ENCODE measurements around the gene ZNF142. TPM values are rescaled to one million over a fixed set of nuclear protein-coding genes. Genes with fewer than 3 reads are reported as not detected.

The ZNF142 gene
- total and polyA plus RNA-seq, 2 of the 8 experiments (the other 6 are each of a cell fraction or from before 2014, with no cell fraction given), result 9.4 to 32.5 TPM

- TF ChIP-seq CHD7 (IDR thresholded peaks at IDR 0.05; ENCODE audit: insufficient replicate concordance, low read length), result no peak
- no peak for TF ChIP-seq BCL11A (IDR thresholded peaks at IDR 0.05; ENCODE audit: low read depth in 2 of 2, low read length in 2 of 2)
- no peak for TF ChIP-seq MAX (IDR thresholded peaks at IDR 0.05)
- no peak for TF ChIP-seq NRF1 (IDR thresholded peaks at IDR 0.05; ENCODE audit: low read depth, low read length)
- no peak for TF ChIP-seq EZH2 (IDR thresholded peaks at IDR 0.05; ENCODE audit: low read depth, low read length, severe bottlenecking)
- no peak for TF ChIP-seq EGR1 (IDR thresholded peaks at IDR 0.05; ENCODE audit: borderline replicate concordance, low read depth, low read length)
- TF ChIP-seq TBP (IDR thresholded peaks at IDR 0.05; ENCODE audit: low read depth, low read length), result no peak
- TF ChIP-seq E2F6 (IDR thresholded peaks at IDR 0.05), result no peak
- TF ChIP-seq CHD2 (IDR thresholded peaks at IDR 0.05; ENCODE audit: low read length), result no peak
- TF ChIP-seq SRF (IDR thresholded peaks at IDR 0.05; ENCODE audit: low read depth, low read length), result no peak
- TF ChIP-seq JUND (IDR thresholded peaks at IDR 0.05; ENCODE audit: low read length), result no peak
- TF ChIP-seq ASH2L (IDR thresholded peaks at IDR 0.05; ENCODE audit: low read length), result no peak
Measured at GRCh38 chr2:218708086-218708485, 48.7 kb upstream of the ZNF142 start (continued).

All from H1 (cell line).